Caki2 (cell line): ENCODE measurements around the gene MYT1. TPM values are rescaled to one million over a fixed set of nuclear protein-coding genes. Genes with fewer than 3 reads are reported as not detected.
"Not testable (repeated sequence)": the region's sequence is repeated elsewhere in the genome, so short reads cannot be mapped to it uniquely, and the experiment has no call there.

ENCODE experiments used
- DNase-seq: peaks from one replicate; pipeline ENCODE4 v3.0.0-alpha.2; 2015; ENCODE audit warnings: low read depth
- in situ Hi-C: cut with HindIII; loops from 2 replicates; pipeline ENCODE4 v1.10.0; 2016; ENCODE audit warnings: low sequenced_read_pairs, low pct_unique_long_range_greater_than_20kb, mixed read lengths
- total RNA-seq: library from RNA; depleted of rRNA; stranded (reverse); fragments of >200 nt; shearing (Covaris generic); gene quantifications from 2 replicates; pipeline ENCODE4 v1.2.3, GENCODE V29; 2014; ENCODE audit warnings: low replicate concordance; rRNA removed

MYT1 gene
- total RNA-seq = not detected in 2 replicates

GRCh38 chr20:64164123-64164836 lies at the start of gene MYT1:
TSS of gene MYT1 (plus strand) at chr20:64164452. CDS start at chr20:64198862, 34,410 bp downstream.
- no peak for DNase-seq
- in situ Hi-C loops = no loop called here

- in situ Hi-C loops = no loop called here
- DNase-seq = no peak
These were observed 48.9 kb upstream of the MYT1 start for GRCh38 chr20:64115171-64115911.

DNA sequence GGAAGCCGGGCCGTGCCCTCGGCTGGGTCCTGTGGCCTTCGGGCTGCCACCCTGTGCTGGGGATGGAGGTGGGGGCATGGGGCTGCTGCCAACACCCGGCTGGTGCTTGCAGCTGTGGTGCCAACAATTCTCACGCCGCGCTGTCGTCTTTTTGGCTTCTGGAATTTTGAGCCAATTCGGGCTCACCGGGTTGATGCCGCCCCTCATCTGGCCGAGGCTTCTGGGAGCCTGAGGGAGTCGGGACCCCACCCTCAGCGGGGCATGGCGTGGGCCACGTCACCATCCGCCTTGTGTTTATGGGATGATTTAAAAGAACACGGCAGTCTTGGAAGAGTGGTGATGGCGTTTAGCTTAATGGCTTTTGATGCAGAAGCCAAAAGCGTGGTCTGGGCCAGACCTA lies 48.2 kb upstream of the MYT1 start:
- in situ Hi-C loops = no loop called here

GRCh38 chr20:64116541-64117431 lies 47.5 kb upstream of the MYT1 start:
- DNase-seq = no peak
- in situ Hi-C loops = no loop called here

More for the DNA sequence above, 48.2 kb upstream of the MYT1 start:
- DNase-seq = no peak

DNA sequence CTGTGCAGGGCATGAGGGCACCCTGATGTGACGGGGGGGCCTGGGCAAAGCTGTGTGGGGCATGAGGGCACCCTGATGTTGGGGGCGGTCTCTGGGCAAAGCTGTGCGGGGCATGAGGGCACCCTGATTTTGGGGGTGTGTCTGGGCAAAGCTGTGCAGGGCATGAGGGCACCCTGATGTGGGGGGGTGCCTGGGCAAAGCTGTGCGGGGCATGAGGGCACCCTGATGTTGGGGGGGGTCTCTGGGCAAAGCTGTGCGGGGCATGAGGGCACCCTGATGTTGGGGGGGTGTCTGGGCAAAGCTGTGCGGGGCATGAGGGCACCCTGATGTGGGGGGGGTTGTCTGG lies 46.8 kb upstream of the MYT1 start:
- in situ Hi-C loops = not testable (repeated sequence)

GRCh38 chr20:64119301-64119680 lies 45.0 kb upstream of the MYT1 start:
- no peak for DNase-seq
- in situ Hi-C loops = no loop called here

More for the DNA sequence above, 46.8 kb upstream of the MYT1 start:
- DNase-seq = not testable (repeated sequence)

- DNase-seq = no peak
- in situ Hi-C loops = no loop called here
These were observed 44.4 kb upstream of the MYT1 start for GRCh38 chr20:64119681-64120341.

GRCh38 chr20:64121586-64121985 lies 42.7 kb upstream of the MYT1 start:
- no peak for DNase-seq
- in situ Hi-C loops = no loop called here

DNA sequence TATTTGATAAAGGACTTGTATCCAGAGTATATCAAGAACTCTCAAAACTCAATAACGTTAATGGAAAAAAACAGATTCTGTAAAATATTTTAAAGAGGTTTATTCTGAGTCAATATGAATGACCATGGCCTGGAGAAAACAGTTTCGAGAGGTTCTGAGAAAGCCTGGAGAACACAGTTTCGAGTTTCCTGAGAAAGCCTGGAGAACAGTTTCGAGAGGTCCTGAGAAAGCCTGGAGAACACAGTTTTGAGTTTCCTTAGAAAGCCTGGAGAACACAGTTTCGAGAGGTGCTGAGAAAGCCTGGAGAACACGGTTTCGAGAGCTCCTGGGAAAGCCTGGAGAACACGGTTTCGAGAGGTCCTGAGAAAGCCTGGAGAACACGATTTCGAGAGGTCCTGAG lies 41.3 kb upstream of the MYT1 start:
- DNase-seq, in situ Hi-C loops: not testable (repeated sequence)

GRCh38 chr20:64123517-64123916 lies 40.7 kb upstream of the MYT1 start:
- DNase-seq, in situ Hi-C loops: not testable (repeated sequence)

DNA sequence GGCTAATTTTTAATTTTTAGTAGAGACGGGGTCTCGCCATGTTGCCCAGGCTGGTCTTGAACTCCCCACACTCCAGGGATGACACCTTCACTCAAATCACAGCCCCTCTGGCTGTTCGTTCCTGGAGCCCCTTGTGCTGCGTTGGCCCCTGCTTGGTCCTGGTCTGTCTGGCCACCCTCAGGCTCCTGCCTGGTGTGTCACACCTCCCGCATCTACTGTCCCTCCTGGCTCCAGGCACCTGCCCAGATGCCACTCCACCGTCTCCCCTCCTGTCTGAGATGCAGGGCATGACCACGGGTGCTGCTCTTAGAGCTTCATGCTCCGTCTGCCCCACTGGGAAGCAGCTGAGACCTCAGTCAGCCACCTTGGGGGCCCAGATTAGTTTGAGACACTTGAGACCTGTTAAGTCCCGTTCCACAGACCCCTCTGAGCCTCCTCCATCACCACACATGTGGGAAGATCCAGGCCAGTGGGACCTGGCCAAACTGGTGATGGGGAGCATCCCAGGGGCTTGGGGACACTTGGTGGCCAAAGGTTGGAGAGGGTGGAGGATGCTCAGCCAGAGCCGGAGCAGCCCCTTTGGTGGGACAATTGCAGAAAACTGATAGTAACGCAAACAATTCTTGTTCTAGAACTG lies 35.0 kb upstream of the MYT1 start:
- no peak for DNase-seq
- in situ Hi-C loops = no loop called here

GRCh38 chr20:64130271-64130670 lies 34.0 kb upstream of the MYT1 start:
- DNase-seq = no peak
- in situ Hi-C loops = no loop called here

DNA sequence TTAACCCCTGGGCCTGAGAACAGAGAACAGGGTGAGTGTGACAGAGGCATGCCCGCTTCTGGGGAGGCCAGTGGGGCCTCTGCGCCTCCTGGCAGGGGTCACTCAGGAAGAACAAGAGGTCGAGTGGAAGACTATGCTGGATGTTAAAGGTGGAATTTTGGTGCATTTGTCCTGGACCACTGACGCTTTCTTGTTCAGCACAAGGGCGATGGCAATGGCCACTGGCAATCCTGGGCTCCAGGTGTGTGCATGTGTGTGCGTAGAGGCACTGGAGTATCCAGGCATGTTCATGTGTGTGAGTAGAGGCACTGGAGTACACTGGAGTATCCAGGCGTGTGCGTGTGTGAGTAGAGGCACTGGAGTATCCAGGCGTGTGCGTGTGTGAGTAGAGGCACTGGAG lies 33.4 kb upstream of the MYT1 start:
- in situ Hi-C loops = no loop called here
- DNase-seq = no peak

DNA sequence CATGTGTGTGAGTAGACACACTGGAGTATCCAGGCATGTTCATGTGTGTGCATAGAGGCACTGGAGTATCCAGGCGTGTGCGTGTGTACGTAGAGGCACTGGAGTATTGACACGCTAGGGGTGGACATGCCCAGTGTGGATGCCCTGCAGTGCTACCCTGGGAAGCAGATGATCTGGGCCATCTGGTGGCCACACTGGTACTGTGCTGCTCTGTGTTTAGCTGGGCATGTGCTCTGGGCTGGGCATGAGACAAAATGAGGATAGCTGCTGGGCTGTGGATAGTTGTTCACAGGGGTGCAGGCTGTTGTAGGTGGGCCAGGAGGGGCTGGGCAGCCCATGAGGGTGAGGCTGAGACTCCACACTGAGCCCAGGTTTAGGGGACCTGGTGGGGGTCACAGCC lies 32.8 kb upstream of the MYT1 start:
- in situ Hi-C loops = no loop called here
- DNase-seq = peak; percentile 18

DNA sequence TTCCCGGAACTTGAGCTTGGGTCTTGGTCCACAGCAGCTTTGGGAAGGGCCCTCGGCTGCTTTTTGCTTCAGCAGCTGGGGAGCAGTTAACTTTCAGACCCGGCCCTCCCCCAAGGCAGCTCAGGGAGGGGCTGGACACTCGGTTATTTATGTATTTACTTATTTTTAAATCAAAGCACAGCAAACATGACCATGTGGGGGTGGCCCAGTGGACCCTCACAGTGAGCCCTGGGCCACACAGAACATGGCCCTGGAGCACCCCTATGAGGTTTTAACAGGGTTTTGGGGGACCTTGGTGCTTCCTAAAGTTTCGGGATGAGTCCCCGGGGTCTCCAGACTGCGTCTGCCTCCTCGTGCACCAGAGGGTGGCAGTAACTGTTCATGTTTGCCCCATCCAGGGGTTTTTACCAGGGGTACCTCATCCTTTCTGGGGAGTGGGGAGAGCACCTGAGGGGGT lies 30.3 kb upstream of the MYT1 start:
- no peak for DNase-seq
- in situ Hi-C loops = no loop called here

DNA sequence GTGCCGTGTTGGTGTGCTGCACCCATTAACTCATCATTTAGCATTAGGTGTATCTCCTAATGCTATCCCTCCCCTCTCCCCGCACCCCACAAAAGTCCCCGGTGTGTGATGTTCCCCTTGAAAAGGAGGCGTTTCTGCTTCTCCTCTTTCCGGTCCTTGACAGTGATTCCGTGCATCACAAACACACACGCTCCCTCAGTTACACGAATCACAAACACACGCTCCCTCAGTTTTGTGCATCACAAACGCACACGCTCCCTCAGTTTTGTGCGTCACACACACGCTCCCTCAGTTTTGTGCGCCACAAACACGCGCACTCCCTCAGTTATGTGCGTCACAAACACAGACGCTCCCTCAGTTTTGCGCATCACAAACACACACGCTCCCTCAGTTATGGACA lies 29.5 kb upstream of the MYT1 start:
- in situ Hi-C loops, DNase-seq: not testable (repeated sequence)

- in situ Hi-C loops = no loop called here
- no peak for DNase-seq
These were observed 28.1 kb upstream of the MYT1 start for GRCh38 chr20:64136004-64136710.
